ENCODE data around the gene C17orf50. TPM values are rescaled to one million over a fixed set of nuclear protein-coding genes. Genes with fewer than 3 reads are reported as not detected.

Gene C17orf50
- total and polyA plus RNA-seq, 2 of the 13 experiments (the other 11 are each of a cell fraction or from before 2014, with no cell fraction given): not detected

DNA sequence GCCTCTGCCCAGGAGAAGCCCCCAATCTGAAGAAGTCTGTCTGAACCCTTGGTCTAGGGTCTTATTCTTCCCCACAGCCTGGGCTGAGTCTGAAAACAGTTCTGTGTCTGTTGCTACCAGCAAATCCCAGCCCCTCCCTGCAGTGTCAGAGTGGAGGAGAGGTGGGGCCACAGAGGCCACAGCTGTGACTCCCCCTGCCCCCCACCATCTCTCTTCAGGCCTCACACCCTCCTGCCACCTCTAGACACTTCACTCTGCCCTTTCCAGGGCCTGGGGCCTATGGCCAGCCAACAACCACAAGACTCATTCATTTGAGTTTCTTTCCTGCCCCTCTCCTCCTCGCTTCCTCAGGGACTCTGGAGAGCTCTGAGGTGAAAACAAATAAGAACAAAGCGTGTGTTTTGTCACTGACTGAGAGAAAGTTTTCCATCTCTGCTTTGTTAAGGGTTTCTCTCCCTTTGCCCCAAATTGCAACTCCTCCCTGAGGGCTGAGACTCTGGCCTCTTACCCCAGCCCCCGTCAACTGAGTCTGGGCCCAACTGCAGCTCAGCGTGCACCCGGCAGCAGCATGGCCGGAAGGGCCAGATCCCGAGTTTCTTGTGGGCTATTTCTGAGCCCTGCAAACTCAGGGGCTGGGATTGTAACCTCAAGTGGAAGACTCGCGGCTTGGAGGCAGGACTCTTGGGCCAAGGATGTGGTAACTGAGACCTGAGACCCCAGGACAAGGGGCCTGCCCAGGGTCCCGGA, 13.2 kb downstream of the C17orf50 start:
- Histone ChIP-seq H3K4me1 (ENCODE audit: insufficient read depth, low read length) (no peaks in the 10 kb centered on the region), H3K36me3 (replicated peaks in 1 of 2; ENCODE audit: control insufficient read depth in 1 of 2, insufficient read depth in 2 of 2, low read length in 2 of 2) (no peaks in the 10 kb centered on the region), H3K9me3 (ENCODE audit: low read length) (no peaks in the 10 kb centered on the region), H3K9ac (ENCODE audit: insufficient read depth, low read depth, low read length) (no peak overlapping the region), H4K20me1 (ENCODE audit: insufficient read depth, low read length) (no peaks in the 10 kb centered on the region), H3K27ac (ENCODE audit: extremely low read length, insufficient read depth, low read length) (no peak overlapping the region), H2AFZ (ENCODE audit: low read length) (no peak overlapping the region), H3K4me3 (replicated peaks in 1 of 3; ENCODE audit: insufficient read depth in 1 of 3, low read depth in 2 of 3, low read length in 3 of 3) (no peak overlapping the region), H3K79me2 (ENCODE audit: insufficient read depth, low read length) (no peaks in the 10 kb centered on the region), H3K4me2 (ENCODE audit: low read depth, low read length) (no peak overlapping the region), H3K27me3 (ENCODE audit: control insufficient read depth in 1 of 2, insufficient read depth in 2 of 2, low read length in 2 of 2) (peaks cover 1 to 51% of the 10 kb centered on the region in 2 experiments; a peak in 3 of 5 replicates)
- in situ Hi-C loops (cut with HindIII; ENCODE audit: extremely low pct_ligation_motif_present, low pct_unique_long_range_greater_than_20kb) (no loop called here), intact Hi-C loops (cut with micrococcal nuclease; ENCODE audit: unreplicated experiment) (no loop called here)
- no peak for DNase-seq (ENCODE audit: low spot score)
- ChIA-PET CTCF (ENCODE audit: low intra/inter-chr PET ratio, low total read pairs) (no interaction called here), POLR2A (no interaction called here)
- BruUV-seq (replicated peaks): no TSS peak
- FAIRE-seq: no peak
- TF ChIP-seq, protein P1, sequence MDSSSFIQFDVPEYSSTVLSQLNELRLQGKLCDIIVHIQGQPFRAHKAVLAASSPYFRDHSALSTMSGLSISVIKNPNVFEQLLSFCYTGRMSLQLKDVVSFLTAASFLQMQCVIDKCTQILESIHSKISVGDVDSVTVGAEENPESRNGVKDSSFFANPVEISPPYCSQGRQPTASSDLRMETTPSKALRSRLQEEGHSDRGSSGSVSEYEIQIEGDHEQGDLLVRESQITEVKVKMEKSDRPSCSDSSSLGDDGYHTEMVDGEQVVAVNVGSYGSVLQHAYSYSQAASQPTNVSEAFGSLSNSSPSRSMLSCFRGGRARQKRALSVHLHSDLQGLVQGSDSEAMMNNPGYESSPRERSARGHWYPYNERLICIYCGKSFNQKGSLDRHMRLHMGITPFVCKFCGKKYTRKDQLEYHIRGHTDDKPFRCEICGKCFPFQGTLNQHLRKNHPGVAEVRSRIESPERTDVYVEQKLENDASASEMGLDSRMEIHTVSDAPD (CRISPR knock-in tag; IDR thresholded peaks at IDR 0.05): no peak
- TF ChIP-seq MEF2D (CRISPR knock-in tag; IDR thresholded peaks at IDR 0.05) (no peak), PPARG (CRISPR knock-in tag; conservative IDR thresholded peaks at IDR 0.05) (no peak), SAP130 (CRISPR knock-in tag; IDR thresholded peaks at IDR 0.05; ENCODE audit: low read depth) (no peak), CHCHD3 (CRISPR knock-in tag; IDR thresholded peaks at IDR 0.05) (no peak), JUND (CRISPR knock-in tag; IDR thresholded peaks at IDR 0.05) (no peak)
- TF ChIP-seq, protein P2, sequence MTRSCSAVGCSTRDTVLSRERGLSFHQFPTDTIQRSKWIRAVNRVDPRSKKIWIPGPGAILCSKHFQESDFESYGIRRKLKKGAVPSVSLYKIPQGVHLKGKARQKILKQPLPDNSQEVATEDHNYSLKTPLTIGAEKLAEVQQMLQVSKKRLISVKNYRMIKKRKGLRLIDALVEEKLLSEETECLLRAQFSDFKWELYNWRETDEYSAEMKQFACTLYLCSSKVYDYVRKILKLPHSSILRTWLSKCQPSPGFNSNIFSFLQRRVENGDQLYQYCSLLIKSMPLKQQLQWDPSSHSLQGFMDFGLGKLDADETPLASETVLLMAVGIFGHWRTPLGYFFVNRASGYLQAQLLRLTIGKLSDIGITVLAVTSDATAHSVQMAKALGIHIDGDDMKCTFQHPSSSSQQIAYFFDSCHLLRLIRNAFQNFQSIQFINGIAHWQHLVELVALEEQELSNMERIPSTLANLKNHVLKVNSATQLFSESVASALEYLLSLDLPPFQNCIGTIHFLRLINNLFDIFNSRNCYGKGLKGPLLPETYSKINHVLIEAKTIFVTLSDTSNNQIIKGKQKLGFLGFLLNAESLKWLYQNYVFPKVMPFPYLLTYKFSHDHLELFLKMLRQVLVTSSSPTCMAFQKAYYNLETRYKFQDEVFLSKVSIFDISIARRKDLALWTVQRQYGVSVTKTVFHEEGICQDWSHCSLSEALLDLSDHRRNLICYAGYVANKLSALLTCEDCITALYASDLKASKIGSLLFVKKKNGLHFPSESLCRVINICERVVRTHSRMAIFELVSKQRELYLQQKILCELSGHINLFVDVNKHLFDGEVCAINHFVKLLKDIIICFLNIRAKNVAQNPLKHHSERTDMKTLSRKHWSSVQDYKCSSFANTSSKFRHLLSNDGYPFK (CRISPR knock-in tag; IDR thresholded peaks at IDR 0.05; ENCODE audit: borderline replicate concordance): no peak
- 10% methylated on average over 3 of the region's 10 CpGs for WGBS (ENCODE audit: low lambda C conversion rate)
- ATAC-seq: peak; percentile 30
